ENCODE measurements around the gene KCNK7.

Gene KCNK7

GRCh38 chr11:65630215-65630614 is 34.6 kb upstream of the KCNK7 start:
- H3K4me2 ChIP-seq (ENCODE audit: low read depth, low read length, poor library complexity, severe bottlenecking) = no peak overlapping the region
- H3K9me2 ChIP-seq (replicated peaks; ENCODE audit: insufficient read depth, low read length) = no peaks in the 10 kb centered on the region
- no peak overlapping the region for H3K9ac ChIP-seq (ENCODE audit: low read length)
- no peaks in the 10 kb centered on the region for H3K79me2 ChIP-seq (ENCODE audit: insufficient read depth, low read length)
- no peaks in the 10 kb centered on the region for H3K9me3 ChIP-seq (ENCODE audit: insufficient read depth, low read length)
- no peak overlapping the region for H2AFZ ChIP-seq (ENCODE audit: low read depth, low read length, severe bottlenecking)
- H3F3A ChIP-seq (ENCODE audit: insufficient read depth) = no peaks in the 10 kb centered on the region
- H3K27me3 ChIP-seq (ENCODE audit: low read length) = no peaks in the 10 kb centered on the region
- no peaks in the 10 kb centered on the region for H3K36me3 ChIP-seq (ENCODE audit: low read length)
- H3K27ac ChIP-seq (ENCODE audit: low read depth, low read length) = no peak overlapping the region
- H3K4me3 ChIP-seq (ENCODE audit: insufficient read depth, low read length, poor library complexity, severe bottlenecking) = no peak overlapping the region
- no peaks in the 10 kb centered on the region for H4K20me1 ChIP-seq (ENCODE audit: low read depth, low read length)
- no peak for TF ChIP-seq EZH2phosphoT487 (conservative IDR thresholded peaks at IDR 0.05; ENCODE audit: low read length)
- no peak for TF ChIP-seq CTCF (IDR thresholded peaks at IDR 0.05; ENCODE audit: insufficient read depth, low read length, poor library complexity, severe bottlenecking)

- Histone ChIP-seq H4K20me1 (ENCODE audit: low read depth, low read length) (no peaks in the 10 kb centered on the region), H3K36me3 (ENCODE audit: low read length) (no peaks in the 10 kb centered on the region), H3K9me3 (ENCODE audit: insufficient read depth, low read length) (no peaks in the 10 kb centered on the region), H3K27me3 (ENCODE audit: low read length) (no peaks in the 10 kb centered on the region), H3K9ac (ENCODE audit: low read length) (no peak overlapping the region), H2AFZ (ENCODE audit: low read depth, low read length, severe bottlenecking) (no peak overlapping the region), H3K4me2 (ENCODE audit: low read depth, low read length, poor library complexity, severe bottlenecking) (no peak overlapping the region), H3K4me3 (ENCODE audit: insufficient read depth, low read length, poor library complexity, severe bottlenecking) (no peak overlapping the region), H3K27ac (ENCODE audit: low read depth, low read length) (no peak overlapping the region), H3K79me2 (ENCODE audit: insufficient read depth, low read length) (no peaks in the 10 kb centered on the region), H3F3A (ENCODE audit: insufficient read depth) (no peaks in the 10 kb centered on the region), H3K9me2 (replicated peaks; ENCODE audit: insufficient read depth, low read length) (no peaks in the 10 kb centered on the region)
- TF ChIP-seq CTCF (IDR thresholded peaks at IDR 0.05; ENCODE audit: insufficient read depth, low read length, poor library complexity, severe bottlenecking) = no peak
- no peak for TF ChIP-seq EZH2phosphoT487 (conservative IDR thresholded peaks at IDR 0.05; ENCODE audit: low read length)
Observed at GRCh38 chr11:65629579-65629978, 34.0 kb upstream of the KCNK7 start.

GRCh38 chr11:65627202-65627601 is 31.6 kb upstream of the KCNK7 start:
- Histone ChIP-seq H2AFZ (ENCODE audit: low read depth, low read length, severe bottlenecking) (no peak overlapping the region), H3K27me3 (ENCODE audit: low read length) (no peaks in the 10 kb centered on the region), H3K4me2 (ENCODE audit: low read depth, low read length, poor library complexity, severe bottlenecking) (no peak overlapping the region), H3F3A (ENCODE audit: insufficient read depth) (no peaks in the 10 kb centered on the region), H3K9ac (ENCODE audit: low read length) (no peak overlapping the region), H3K36me3 (ENCODE audit: low read length) (no peaks in the 10 kb centered on the region), H3K27ac (ENCODE audit: low read depth, low read length) (no peak overlapping the region), H3K79me2 (ENCODE audit: insufficient read depth, low read length) (no peaks in the 10 kb centered on the region), H3K9me2 (replicated peaks; ENCODE audit: insufficient read depth, low read length) (no peaks in the 10 kb centered on the region), H3K9me3 (ENCODE audit: insufficient read depth, low read length) (no peaks in the 10 kb centered on the region), H4K20me1 (ENCODE audit: low read depth, low read length) (no peaks in the 10 kb centered on the region), H3K4me3 (ENCODE audit: insufficient read depth, low read length, poor library complexity, severe bottlenecking) (no peak overlapping the region)
- TF ChIP-seq CTCF (IDR thresholded peaks at IDR 0.05; ENCODE audit: insufficient read depth, low read length, poor library complexity, severe bottlenecking) (no peak), EZH2phosphoT487 (conservative IDR thresholded peaks at IDR 0.05; ENCODE audit: low read length) (no peak)
